D721Med (cell line): ENCODE measurements around the gene SPRR3.

ENCODE experiments used
- DNase-seq: peaks from one replicate; pipeline ENCODE4 v3.0.0; 2011; ENCODE audit warnings: low spot score; ENCODE audit not compliant: insufficient read length
- FAIRE-seq: peaks from 2 replicates; lab custom pipeline; 2011; peaks lifted over from hg19 to GRCh38; lab: Jason Lieb, UNC
- TF ChIP-seq, protein P1 (sequence below): IDR thresholded peaks from 2 replicates; pipeline ENCODE4 v1.5.1; 2012; ENCODE audit warnings: mild to moderate bottlenecking, control low read depth; ENCODE audit not compliant: insufficient read depth; ENCODE audit errors: missing control alignments

The SPRR3 gene

GRCh38 chr1:153049211-153049610, 47.7 kb downstream of the SPRR3 start:
- FAIRE-seq, result no peak
- TF ChIP-seq, protein P1, sequence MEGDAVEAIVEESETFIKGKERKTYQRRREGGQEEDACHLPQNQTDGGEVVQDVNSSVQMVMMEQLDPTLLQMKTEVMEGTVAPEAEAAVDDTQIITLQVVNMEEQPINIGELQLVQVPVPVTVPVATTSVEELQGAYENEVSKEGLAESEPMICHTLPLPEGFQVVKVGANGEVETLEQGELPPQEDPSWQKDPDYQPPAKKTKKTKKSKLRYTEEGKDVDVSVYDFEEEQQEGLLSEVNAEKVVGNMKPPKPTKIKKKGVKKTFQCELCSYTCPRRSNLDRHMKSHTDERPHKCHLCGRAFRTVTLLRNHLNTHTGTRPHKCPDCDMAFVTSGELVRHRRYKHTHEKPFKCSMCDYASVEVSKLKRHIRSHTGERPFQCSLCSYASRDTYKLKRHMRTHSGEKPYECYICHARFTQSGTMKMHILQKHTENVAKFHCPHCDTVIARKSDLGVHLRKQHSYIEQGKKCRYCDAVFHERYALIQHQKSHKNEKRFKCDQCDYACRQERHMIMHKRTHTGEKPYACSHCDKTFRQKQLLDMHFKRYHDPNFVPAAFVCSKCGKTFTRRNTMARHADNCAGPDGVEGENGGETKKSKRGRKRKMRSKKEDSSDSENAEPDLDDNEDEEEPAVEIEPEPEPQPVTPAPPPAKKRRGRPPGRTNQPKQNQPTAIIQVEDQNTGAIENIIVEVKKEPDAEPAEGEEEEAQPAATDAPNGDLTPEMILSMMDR, result no peak
- DNase-seq, result no peak
